Measurements from ENCODE around the gene FUT3.
"Not testable (repeated sequence)": the region's sequence is repeated elsewhere in the genome, so short reads cannot be mapped to it uniquely, and the experiment has no call there.

FUT3 gene

GRCh38 chr19:5844456-5845433 is 6.5 kb downstream of the FUT3 start:
- no peak for DNase-seq

DNA sequence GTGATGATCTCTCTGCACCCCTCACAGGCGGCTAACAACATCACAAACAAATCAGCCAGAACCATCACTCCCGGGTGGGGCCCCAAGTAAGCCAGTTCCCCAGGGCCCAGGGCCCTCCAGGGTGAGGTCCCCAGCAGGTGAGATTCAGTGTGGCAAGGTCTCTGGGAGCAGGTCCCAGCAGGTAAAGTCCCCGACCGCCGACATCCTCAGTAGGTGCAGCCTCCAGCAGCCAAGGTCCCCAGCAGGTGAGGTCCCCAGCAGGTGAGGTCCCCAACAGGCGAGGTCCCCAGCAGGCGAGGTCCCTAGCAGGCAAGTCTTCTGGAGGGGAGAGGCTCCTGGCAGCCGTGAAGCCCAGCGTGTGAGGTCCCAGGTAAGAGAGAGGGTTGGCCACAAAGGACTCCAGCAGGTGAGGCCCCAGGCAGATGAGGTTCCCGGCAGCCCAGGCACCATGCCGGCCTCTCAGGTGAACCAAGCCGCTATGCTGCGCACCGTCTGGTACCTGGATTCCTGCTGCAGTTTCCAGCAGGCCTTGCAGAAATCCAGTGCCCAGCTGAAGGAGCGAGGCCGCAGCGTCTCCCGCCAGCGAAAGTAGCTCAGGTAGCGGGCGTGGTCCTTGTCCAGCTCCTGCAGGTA is 7.8 kb downstream of the FUT3 start:
- no peak for DNase-seq

GRCh38 chr19:5841735-5842111 is 9.5 kb downstream of the FUT3 start:
- DNase-seq: not testable (repeated sequence)

DNA sequence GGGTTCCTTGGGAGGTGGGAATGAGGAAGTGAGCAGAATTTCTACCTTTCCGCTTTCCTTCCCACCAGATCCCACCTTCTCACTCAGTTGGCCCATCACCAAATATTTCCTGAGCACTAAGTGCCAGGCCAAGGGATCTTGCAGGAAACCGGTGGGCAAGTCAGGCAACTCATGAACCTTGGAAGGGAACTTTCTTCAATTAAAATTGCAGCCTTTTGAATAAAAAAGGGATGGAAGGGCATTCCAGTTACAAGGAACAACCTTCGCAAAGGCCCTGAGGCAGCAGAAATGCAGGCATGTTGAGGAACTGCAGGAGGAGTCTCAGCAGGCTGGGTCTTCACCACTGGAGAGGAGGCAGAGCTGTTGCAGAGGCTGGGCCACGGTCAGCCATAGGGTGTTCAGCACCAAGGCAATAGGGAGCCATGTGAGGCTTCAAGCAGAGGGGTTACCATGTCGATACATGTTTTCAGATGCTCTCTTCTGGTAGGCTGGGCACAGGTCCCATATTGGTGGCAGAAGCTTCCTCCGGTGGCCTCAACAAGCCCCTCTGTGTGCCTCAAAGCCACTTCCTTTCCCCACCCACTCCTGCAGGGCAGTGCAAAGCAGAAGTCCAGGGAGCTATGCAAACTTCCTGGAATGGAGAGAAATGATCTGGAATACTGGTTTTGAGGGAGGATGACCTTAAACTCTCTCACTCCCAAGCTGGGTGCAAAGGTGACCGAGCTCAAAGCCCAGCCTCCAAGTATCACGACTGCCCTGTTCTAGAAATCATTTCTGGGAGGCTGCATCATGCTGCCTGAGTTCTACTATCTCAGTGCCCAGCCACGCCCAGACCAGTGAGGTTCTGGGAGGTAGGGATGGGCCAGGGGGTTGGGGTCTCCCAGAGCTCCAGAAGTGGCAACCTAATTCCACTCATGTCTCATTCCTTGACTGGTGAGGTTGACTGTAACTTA is 11.9 kb downstream of the FUT3 start, which contains the start of gene FUT6:
FUT6 (minus strand) TSS at position 638 of the 953 bp plus-strand sequence. CDS start 7,135 bp downstream, outside the sequence.
- DNase-seq: no peak

DNA sequence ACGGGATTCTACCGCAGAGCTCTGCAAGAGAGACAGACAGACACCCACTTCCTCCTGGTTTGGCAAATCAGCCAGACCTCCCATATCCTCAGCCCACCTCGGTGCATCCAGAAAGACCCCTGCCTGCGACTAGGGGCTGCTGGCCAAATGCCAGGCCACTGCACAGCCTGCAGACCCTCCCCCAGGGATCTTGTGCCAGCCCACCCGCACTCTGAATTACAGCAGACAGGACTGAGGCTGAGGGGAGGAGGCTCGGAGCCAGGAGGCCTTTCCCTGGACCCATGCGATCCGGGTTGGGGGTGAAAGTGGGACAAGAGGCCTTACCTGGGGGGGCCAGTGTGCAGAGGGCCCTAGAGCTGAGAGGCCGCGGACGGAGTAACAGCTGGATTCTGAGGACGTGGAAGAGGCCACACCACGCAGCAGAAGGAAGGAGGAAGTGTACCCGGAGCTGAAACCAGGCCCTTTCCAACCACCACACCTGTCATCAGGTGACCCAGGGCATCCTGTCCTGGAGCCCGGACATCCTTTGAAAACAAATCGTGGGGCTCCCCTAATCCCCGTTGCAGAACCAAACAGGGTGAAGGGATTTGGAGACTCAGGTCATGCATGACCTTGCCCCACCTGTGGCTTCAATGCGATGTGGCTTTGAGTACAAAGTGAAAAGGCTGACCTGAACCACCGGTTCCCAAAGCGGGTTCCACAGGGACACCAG is 12.7 kb downstream of the FUT3 start:
- DNase-seq: no peak

- no peak for DNase-seq
These were observed 13.4 kb downstream of the FUT3 start for GRCh38 chr19:5837761-5838352.

DNA sequence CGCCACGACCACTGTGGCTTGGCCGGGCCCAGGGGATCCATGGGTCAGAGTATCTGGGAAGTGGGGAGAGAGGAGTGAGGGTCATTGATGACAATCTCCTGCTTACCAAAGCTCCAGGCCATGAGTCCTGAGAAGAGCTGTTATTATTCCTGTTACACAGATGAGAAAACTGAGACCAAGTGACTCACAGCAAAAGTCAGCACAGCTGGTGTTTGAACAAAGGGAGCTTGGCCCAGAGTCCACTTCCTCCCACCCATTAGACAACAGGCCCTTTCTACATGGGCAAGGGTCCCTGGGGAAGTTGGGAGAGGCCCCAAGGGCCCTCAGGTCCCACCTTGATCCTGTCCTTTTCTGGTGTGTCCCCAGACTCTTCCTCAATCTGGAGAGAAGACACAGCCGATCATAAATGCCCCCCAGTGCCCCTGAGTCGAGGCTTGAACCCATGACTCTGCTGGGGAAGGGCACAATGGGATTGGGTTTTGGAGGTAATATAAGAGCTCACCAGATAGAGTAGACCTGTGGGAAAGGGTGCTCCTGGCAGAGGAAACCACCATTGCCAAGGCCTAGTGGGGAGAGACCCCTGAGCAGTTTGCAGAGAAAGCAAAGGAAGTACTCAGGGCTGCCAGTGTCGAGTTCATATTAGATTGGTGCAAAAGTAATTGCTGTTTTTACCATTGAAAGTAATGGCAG is 18.6 kb downstream of the FUT3 start:
- no peak for DNase-seq

DNA sequence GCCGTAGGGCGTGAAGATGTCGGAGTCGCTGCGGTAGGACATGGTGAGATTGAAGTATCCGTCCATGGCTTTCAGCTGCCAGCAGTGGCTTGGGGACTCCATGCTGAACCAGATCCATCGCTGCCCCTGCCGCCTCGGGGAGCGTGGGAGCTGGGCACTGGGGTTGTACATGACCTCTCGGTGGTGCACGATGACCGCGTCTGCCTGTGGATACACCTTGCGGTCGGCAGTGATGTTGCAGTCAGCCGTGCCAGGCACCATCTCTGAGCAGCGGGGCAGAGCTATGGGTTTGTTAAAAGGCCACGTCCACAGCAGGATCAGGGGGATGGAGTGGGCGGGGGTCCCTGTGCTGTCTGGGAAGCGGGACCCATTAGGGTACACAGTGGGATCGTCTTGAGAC is 19.2 kb downstream of the FUT3 start:
- DNase-seq: no peak

DNA sequence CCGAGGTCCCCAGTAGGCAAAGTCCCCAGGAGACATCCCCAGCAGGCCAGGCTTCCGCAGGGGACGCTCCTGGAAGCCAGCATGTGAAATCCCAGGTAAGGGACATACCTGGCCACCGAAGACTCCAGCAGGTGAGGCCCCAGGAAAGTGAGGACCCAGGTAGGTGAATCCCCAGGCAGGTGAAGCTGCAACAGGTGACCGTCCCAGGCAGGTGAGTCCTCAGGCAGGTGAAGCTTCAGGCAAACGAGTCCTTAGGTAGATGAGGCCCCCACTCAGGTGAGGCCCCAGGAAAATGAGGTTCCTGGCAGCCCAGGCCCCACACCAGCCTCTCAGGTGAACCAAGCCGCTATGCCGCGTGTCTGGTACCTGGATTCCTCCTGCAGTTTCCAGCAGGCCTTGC is 20.1 kb downstream of the FUT3 start:
- no peak for DNase-seq

- no peak for DNase-seq
These were observed 21.5 kb downstream of the FUT3 start for GRCh38 chr19:5829567-5830310.

- DNase-seq: no peak
These were observed 22.3 kb downstream of the FUT3 start for GRCh38 chr19:5828661-5829566.

DNA sequence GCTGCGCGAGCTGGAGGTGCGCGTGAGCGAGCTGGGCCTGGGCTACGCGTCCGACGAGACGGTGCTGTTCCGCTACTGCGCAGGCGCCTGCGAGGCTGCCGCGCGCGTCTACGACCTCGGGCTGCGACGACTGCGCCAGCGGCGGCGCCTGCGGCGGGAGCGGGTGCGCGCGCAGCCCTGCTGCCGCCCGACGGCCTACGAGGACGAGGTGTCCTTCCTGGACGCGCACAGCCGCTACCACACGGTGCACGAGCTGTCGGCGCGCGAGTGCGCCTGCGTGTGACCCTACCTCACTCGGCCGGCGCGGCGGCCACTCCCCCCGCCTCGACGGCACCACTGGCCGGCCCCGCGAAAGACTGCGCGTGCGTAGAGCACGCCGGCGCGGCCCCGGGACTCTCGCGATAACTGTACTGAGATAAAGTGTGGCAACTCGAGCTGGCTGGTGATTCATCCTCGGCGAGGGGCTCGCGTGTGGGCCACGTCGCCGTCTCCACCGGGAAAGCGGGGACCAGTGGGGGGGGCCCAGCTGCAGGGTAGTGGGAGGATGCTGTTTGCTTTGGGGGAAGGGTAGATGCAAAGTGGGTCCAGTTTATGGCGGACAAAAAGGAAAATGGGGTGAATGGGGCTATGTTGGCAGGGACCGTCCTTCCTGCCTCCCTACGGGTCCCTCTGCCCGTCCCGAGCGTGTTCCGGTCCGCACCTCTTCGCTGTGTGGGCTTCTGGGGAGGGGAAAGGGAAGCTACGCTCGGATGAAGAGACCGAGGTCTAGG is 23.2 kb downstream of the FUT3 start:
- DNase-seq: peak; percentile 94

- no peak for DNase-seq
These were observed 23.8 kb downstream of the FUT3 start for GRCh38 chr19:5827342-5827890.

- peak; percentile 32 for DNase-seq
These were observed 24.5 kb downstream of the FUT3 start for GRCh38 chr19:5826531-5827341.

DNA sequence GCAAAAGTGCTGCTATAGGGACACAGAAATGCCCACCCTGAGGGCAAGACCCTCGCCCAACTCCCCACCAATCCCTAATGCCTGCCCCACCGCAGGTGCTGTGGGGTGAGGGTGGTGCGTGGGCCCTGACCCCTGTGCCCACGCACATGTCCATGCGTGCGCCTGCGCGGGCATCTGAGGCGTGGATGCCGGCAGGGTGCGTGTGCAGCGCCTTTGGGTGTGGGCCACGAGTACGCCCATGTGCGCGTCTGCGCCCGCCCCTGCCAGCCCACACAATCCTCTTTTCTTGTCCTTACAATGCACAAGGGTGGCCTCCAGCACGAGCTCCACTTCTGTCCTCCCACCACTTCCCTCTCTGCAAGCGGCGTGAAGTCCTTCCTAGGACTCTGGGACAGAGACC is 26.1 kb downstream of the FUT3 start:
- DNase-seq: no peak

DNA sequence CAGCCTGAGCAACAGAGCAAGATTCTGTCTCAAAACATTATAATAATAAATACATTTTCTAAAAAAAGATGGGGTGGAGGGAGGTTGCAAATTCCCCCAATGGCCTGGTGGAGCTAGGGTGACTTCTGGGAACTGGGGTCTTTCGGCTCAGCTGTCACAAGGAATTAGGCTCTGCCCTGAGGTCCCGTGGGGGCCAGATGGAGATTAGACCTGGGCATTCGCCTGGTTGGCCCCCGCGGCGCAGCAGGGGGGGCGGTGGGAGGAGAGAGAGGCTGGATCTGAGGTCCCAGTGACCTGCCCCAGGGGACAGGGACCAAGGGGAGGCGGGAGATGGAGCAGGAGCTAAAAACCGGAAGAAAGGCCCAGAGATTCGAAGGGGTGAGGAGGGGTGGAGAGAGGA is 26.5 kb downstream of the FUT3 start:
- DNase-seq: no peak

DNA sequence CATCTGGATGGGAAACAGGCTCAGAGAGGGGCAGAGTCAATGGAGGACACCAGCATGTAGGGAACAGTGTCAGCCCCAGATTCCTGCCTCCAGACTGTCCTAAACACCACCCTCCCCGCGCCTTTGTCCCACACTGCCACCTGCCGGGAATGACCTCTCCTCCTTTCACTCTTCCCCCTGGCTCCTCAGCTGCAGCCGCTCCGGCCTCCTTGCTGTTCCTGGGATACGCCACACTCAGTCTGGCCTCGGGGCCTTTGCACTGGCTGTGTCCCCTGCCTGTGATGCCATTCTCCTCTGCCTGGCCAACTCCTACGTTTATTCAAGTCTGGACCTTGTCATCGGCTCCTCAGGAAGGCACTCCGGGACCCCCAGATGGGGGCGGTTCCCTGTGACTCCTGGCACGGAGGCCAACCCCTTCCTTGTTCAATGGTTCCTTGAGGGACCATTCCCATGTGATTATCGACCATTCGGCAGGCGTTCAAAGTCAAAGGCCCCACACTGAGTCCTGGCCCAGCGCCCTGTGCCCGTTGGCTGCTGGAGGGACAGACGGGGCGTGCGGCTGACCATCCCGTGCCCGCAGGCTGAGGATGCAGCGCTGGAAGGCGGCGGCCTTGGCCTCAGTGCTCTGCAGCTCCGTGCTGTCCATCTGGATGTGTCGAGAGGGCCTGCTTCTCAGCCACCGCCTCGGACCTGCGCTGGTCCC is 27.5 kb downstream of the FUT3 start:
- no peak for DNase-seq
